Parathyroid adenoma (tissue), 2 donors: ENCODE measurements around the gene PPFIA4.

Source experiments
- H2AFZ ChIP-seq: fragments of 300-600 bp; sonication (generic); one replicate; pipeline ENCODE4 v1.7.0; 2017; ENCODE audit warnings: antibody characterized with exemption, mild to moderate bottlenecking
- H3K27ac ChIP-seq: fragments of 300-600 bp; sonication (generic); one replicate; pipeline ENCODE4 v1.7.0; 2017
- H3K27me3 ChIP-seq: fragments of 300-600 bp; sonication (generic); one replicate; pipeline ENCODE4 v1.7.0; 2017; ENCODE audit warnings: low read length; ENCODE audit not compliant: control insufficient read depth, insufficient read depth
- H3K36me3 ChIP-seq: fragments of 300-600 bp; sonication (generic); one replicate; pipeline ENCODE4 v1.7.0; 2017; ENCODE audit warnings: low read length; ENCODE audit not compliant: control insufficient read depth, insufficient read depth
- H3K4me1 ChIP-seq: fragments of 300-600 bp; sonication (generic); one replicate; pipeline ENCODE4 v1.7.0; 2017; ENCODE audit warnings: control low read depth
- H3K4me2 ChIP-seq: fragments of 300-600 bp; sonication (generic); one replicate; pipeline ENCODE4 v1.7.0; 2017; ENCODE audit warnings: low read length
- H3K4me3 ChIP-seq: fragments of 300-600 bp; sonication (generic); one replicate; pipeline ENCODE4 v1.7.0; 2017; ENCODE audit warnings: low read depth, low read length
- H3K79me2 ChIP-seq: fragments of 300-600 bp; sonication (generic); one replicate; pipeline ENCODE4 v1.7.0; 2017; ENCODE audit warnings: control low read depth
- H3K9ac ChIP-seq: fragments of 300-600 bp; sonication (generic); one replicate; pipeline ENCODE4 v1.7.0; 2017; ENCODE audit warnings: mild to moderate bottlenecking
- H3K9me3 ChIP-seq: fragments of 300-600 bp; sonication (generic); one replicate; pipeline ENCODE4 v1.7.0; 2017; ENCODE audit warnings: low read length; ENCODE audit not compliant: control insufficient read depth
- CTCF ChIP-seq: fragments of 300-600 bp; sonication (generic); IDR thresholded peaks from one replicate; pipeline ENCODE4 v1.7.0; 2017; ENCODE audit warnings: antibody characterized with exemption, mild to moderate bottlenecking
- donor health status: primary hyperparathyroidism.

Gene PPFIA4

DNA sequence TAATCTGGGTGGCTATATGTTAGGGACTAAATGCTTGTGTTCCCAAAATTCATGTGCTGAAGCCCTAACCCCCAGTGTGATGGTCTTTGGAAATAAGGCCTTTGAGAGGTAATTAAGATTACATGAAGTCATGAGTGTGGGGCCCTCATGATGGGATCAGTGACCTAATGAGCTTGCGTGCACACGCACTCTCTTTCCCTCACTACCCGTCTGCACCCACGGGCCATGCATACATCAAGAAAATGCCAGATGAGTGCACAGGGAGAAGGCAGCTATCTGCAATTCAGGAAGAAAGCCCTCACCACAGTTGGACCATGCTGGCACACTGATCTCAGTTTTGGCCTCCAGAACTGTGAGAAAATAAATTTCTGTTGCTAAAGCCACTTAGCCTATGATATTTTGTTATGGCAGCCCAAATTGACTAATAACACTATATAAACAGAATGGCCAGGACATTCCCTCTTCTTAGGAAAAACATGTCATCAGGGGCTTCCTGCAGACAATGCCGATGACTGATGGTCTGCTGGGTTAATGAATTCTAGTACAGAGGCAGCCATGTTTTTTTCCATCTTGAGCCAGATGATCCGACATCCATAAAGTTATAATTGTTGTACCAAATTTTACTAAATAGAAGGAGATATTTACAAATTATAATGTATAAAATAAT is 77.7 kb downstream of the PPFIA4 start:
- H3K4me3 ChIP-seq: no peak overlapping the region
- no peak overlapping the region for H3K27ac ChIP-seq
- H3K79me2 ChIP-seq: no peaks in the 10 kb centered on the region
- no peaks in the 10 kb centered on the region for H3K36me3 ChIP-seq
- no peaks in the 10 kb centered on the region for H3K9me3 ChIP-seq
- TF ChIP-seq CTCF: no peak
- no peak overlapping the region for H3K9ac ChIP-seq
- no peaks in the 10 kb centered on the region for H3K4me1 ChIP-seq
- H3K27me3 ChIP-seq: no peaks in the 10 kb centered on the region
- H3K4me2 ChIP-seq: no peak overlapping the region
- H2AFZ ChIP-seq: no peak overlapping the region

DNA sequence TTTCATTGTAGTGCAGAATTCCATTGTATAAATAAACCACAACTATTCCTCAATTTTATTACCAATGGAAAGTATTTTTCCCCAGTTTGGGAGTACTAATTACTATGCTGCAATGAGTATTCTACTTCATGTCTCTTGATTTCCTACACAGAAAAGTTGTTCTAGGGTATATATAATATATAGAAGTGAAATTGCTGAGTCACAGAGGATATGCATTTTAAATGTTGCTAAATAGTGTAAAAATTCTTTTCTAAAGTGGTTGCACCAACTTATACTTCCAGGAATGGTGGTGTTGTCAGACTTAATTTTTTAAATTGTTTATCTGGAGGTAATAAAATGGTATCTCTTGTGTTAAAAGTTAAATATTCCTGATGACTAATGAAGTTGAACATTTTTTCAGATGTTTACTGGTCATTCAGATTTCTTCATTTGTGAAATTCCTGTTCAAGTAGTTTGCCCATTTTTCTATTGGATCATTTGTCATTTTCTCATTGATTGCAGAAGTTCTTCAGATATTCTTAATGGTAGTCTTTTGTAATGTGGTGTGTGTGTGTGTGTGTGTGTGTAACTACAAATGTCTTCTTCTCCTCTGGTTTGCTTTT is 78.6 kb downstream of the PPFIA4 start:
- H3K4me1 ChIP-seq: no peaks in the 10 kb centered on the region
- no peaks in the 10 kb centered on the region for H3K79me2 ChIP-seq
- no peaks in the 10 kb centered on the region for H3K27me3 ChIP-seq
- H3K9me3 ChIP-seq: no peaks in the 10 kb centered on the region
- H3K9ac ChIP-seq: no peak overlapping the region
- no peak for TF ChIP-seq CTCF
- no peak overlapping the region for H3K4me3 ChIP-seq
- no peak overlapping the region for H3K4me2 ChIP-seq
- H2AFZ ChIP-seq: no peak overlapping the region
- no peaks in the 10 kb centered on the region for H3K36me3 ChIP-seq
- no peak overlapping the region for H3K27ac ChIP-seq

GRCh38 chr1:203112475-203112874 is 86.2 kb downstream of the PPFIA4 start:
- no peak overlapping the region for H3K27ac ChIP-seq
- no peak overlapping the region for H3K9ac ChIP-seq
- H3K4me1 ChIP-seq: no peaks in the 10 kb centered on the region
- no peak overlapping the region for H3K4me3 ChIP-seq
- H3K9me3 ChIP-seq: no peaks in the 10 kb centered on the region
- H3K79me2 ChIP-seq: no peaks in the 10 kb centered on the region
- H3K4me2 ChIP-seq: no peak overlapping the region
- H3K27me3 ChIP-seq: peaks cover under 1% of the 10 kb centered on the region
- no peaks in the 10 kb centered on the region for H3K36me3 ChIP-seq
- no peak for TF ChIP-seq CTCF
- H2AFZ ChIP-seq: no peak overlapping the region

- Histone ChIP-seq H3K79me2 (no peaks in the 10 kb centered on the region), H3K9me3 (no peaks in the 10 kb centered on the region), H3K36me3 (no peaks in the 10 kb centered on the region), H3K27ac (no peak overlapping the region), H3K27me3 (peaks cover 3% of the 10 kb centered on the region), H3K9ac (no peak overlapping the region), H3K4me2 (no peak overlapping the region), H3K4me1 (no peaks in the 10 kb centered on the region), H2AFZ (no peak overlapping the region), H3K4me3 (no peak overlapping the region)
- TF ChIP-seq CTCF: no peak
Measured at GRCh38 chr1:203113308-203113707, 87.0 kb downstream of the PPFIA4 start.

DNA sequence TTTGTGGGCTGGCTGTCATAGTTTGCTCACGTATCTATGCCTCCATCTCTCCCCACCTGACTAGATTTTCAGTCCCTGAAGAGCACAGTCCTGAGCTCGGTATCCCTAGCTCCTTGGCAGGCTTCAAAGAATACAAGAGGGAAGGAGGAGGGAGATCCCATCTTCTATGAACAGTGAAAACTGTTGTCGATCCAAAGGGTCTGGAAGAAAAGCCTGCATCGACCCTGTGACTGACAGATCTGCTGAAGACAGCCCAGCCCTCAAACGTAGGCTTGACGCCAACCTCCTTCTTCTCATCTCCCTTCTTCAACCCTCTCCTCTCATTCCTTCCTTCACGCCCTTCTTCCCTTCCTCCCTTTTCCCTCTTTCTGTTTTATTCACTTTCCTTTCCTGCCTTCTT is 87.9 kb downstream of the PPFIA4 start:
- Histone ChIP-seq H3K27me3 (peaks cover 3% of the 10 kb centered on the region), H3K36me3 (no peaks in the 10 kb centered on the region), H3K9me3 (no peaks in the 10 kb centered on the region), H3K4me2 (no peak overlapping the region), H2AFZ (no peak overlapping the region), H3K27ac (no peak overlapping the region), H3K4me1 (no peaks in the 10 kb centered on the region), H3K4me3 (no peak overlapping the region), H3K79me2 (no peaks in the 10 kb centered on the region), H3K9ac (no peak overlapping the region)
- no peak for TF ChIP-seq CTCF
